A549 (cell line): ENCODE measurements around the gene FKBP11.

ENCODE experiments used
- CTCF ChIP-seq: fragments of >200 bp; sonication (Bioruptor Twin); formaldehyde crosslinking; IDR thresholded peaks from 3 replicates; pipeline ENCODE4 v1.5.1; 2016
- ELK1 ChIP-seq: fragments of 150-350 bp; IDR thresholded peaks from 2 replicates; pipeline ENCODE4 v1.6.1; 2014; ENCODE audit warnings: low read depth, mild to moderate bottlenecking, low read length
- EP300 ChIP-seq, 2 experiments: fragments of >200 bp; sonication (Bioruptor Twin); formaldehyde crosslinking; IDR thresholded peaks; 2 replicates in 1 of 2; 3 replicates in 1 of 2; pipeline ENCODE4 v1.6.1; 2016 to 2017
- HOXA7 ChIP-seq: fragments of 250-450 bp; sonication (Bioruptor Pico); IDR thresholded peaks from 2 replicates; pipeline ENCODE4 v1.5.0; 2020; ENCODE audit warnings: mild to moderate bottlenecking, moderate library complexity
- MAX ChIP-seq: IDR thresholded peaks from 2 replicates; pipeline ENCODE4 v1.6.1; 2012
- MYC ChIP-seq: IDR thresholded peaks from 2 replicates; pipeline ENCODE4 v1.6.1; 2012; ENCODE audit warnings: mild to moderate bottlenecking, inconsistent platforms, low read length, improper control_type of control experiment, borderline replicate concordance
- NPAS2 ChIP-seq: fragments of 250-450 bp; sonication (Bioruptor Pico); IDR thresholded peaks from 2 replicates; pipeline ENCODE4 v1.8.0; 2022; ENCODE audit warnings: mild to moderate bottlenecking, moderate library complexity, borderline replicate concordance
- POLR2A ChIP-seq: IDR thresholded peaks from 2 replicates; pipeline ENCODE4 v1.6.1; 2012; ENCODE audit warnings: mild to moderate bottlenecking, low read length
- POLR2AphosphoS2 ChIP-seq: conservative IDR thresholded peaks from 2 replicates; pipeline ENCODE4 v1.6.1; 2012; ENCODE audit warnings: low read length, improper control_type of control experiment, inconsistent platforms
- REST ChIP-seq: fragments of 200-600 bp; sonication (generic); IDR thresholded peaks from 2 replicates; pipeline ENCODE4 v1.6.1; 2016; ENCODE audit warnings: antibody characterized with exemption, mild to moderate bottlenecking, moderate library complexity

GRCh38 chr12:48930475-48930874 lies 5.2 kb upstream of the FKBP11 start:
- TF ChIP-seq EP300 (IDR thresholded peaks at IDR 0.05) (no peak), CTCF (no peak), ELK1 (no peak), MAX (no peak), POLR2A (no peak), REST (no peak), NPAS2 (CRISPR knock-in tag) (no peak), HOXA7 (CRISPR knock-in tag) (no peak), MYC (no peak), POLR2AphosphoS2 (no peak)
